Mesendoderm (in vitro differentiated cells): ENCODE data around the gene CDK16.

ENCODE experiments used
- DNase-seq: peaks from one replicate; pipeline ENCODE4 v3.0.0; 2013
- H2AK5ac ChIP-seq: 2 replicates; pipeline ENCODE4 v1.6.1; 2013; ENCODE audit warnings: low read length, inconsistent platforms
- H2BK120ac ChIP-seq: 2 replicates; pipeline ENCODE4 v1.6.1; 2013; ENCODE audit warnings: low read depth, mild to moderate bottlenecking, low read length, moderate library complexity, mixed read lengths
- H2BK15ac ChIP-seq: replicated peaks from 2 replicates; pipeline ENCODE4 v1.6.1; 2013; ENCODE audit warnings: low read depth, mild to moderate bottlenecking, moderate library complexity
- H2BK5ac ChIP-seq: 2 replicates; pipeline ENCODE4 v1.6.1; 2013; ENCODE audit warnings: low read length, inconsistent platforms
- H3K18ac ChIP-seq: 2 replicates; pipeline ENCODE4 v1.6.1; 2013; ENCODE audit warnings: mild to moderate bottlenecking, low read length, mixed read lengths
- H3K23ac ChIP-seq: one replicate; pipeline ENCODE4 v1.6.1; 2013; ENCODE audit warnings: low read length
- H3K27ac ChIP-seq: 2 replicates; pipeline ENCODE4 v1.5.1; 2013; ENCODE audit warnings: low read depth, mild to moderate bottlenecking, inconsistent platforms, low read length, moderate library complexity
- H3K27me3 ChIP-seq: 2 replicates; pipeline ENCODE4 v1.6.1; 2013; ENCODE audit warnings: low read length, control low read depth, mild to moderate bottlenecking, inconsistent platforms; ENCODE audit not compliant: insufficient read depth, poor library complexity
- H3K36me3 ChIP-seq: 2 replicates; pipeline ENCODE4 v1.6.1; 2013; ENCODE audit warnings: low read length, inconsistent platforms; ENCODE audit not compliant: control insufficient read depth, insufficient read depth
- H3K4ac ChIP-seq: one replicate; pipeline ENCODE4 v1.6.1; 2013; ENCODE audit warnings: low read depth, mild to moderate bottlenecking, low read length, moderate library complexity
- H3K4me1 ChIP-seq: 2 replicates; pipeline ENCODE4 v1.6.1; 2013; ENCODE audit warnings: low read depth, low read length, inconsistent platforms; ENCODE audit not compliant: control insufficient read depth
- H3K4me2 ChIP-seq: 2 replicates; pipeline ENCODE4 v1.6.1; 2013; ENCODE audit warnings: low read length
- H3K4me3 ChIP-seq: 2 replicates; pipeline ENCODE4 v1.5.1; 2013; ENCODE audit warnings: mild to moderate bottlenecking, low read length
- H3K56ac ChIP-seq: one replicate; pipeline ENCODE4 v1.6.1; 2013; ENCODE audit warnings: low read length
- H3K79me1 ChIP-seq: 2 replicates; pipeline ENCODE4 v1.6.1; 2013; ENCODE audit warnings: low read length, inconsistent platforms
- H3K79me2 ChIP-seq: 2 replicates; pipeline ENCODE4 v1.6.1; 2013; ENCODE audit warnings: mild to moderate bottlenecking, low read length; ENCODE audit not compliant: control insufficient read depth, insufficient read depth
- H3K9ac ChIP-seq: 2 replicates; pipeline ENCODE4 v1.6.1; 2013; ENCODE audit warnings: low read length, inconsistent platforms
- H4K5ac ChIP-seq: one replicate; pipeline ENCODE4 v1.6.1; 2013; ENCODE audit warnings: low read length
- H4K8ac ChIP-seq: one replicate; pipeline ENCODE4 v1.6.1; 2013; ENCODE audit warnings: low read depth, mild to moderate bottlenecking, control low read depth, low read length, moderate library complexity
- WGBS: extraction: QIAGEN DNeasy Blood & Tissue Kit; methylation state at CpG from one replicate; pipeline ENCODE4 v1.1.7; 2013; ENCODE audit warnings: low lambda C conversion rate, missing lambda C conversion rate; ENCODE audit not compliant: insufficient coverage; ENCODE audit errors: extremely low coverage; 5-methylcytosine and 5-hydroxymethylcytosine counted together

CDK16 gene

GRCh38 chrX:47210661-47211425 is 7.6 kb upstream of the CDK16 start:
- H3K79me1 ChIP-seq: no peaks in the 10 kb centered on the region

DNA sequence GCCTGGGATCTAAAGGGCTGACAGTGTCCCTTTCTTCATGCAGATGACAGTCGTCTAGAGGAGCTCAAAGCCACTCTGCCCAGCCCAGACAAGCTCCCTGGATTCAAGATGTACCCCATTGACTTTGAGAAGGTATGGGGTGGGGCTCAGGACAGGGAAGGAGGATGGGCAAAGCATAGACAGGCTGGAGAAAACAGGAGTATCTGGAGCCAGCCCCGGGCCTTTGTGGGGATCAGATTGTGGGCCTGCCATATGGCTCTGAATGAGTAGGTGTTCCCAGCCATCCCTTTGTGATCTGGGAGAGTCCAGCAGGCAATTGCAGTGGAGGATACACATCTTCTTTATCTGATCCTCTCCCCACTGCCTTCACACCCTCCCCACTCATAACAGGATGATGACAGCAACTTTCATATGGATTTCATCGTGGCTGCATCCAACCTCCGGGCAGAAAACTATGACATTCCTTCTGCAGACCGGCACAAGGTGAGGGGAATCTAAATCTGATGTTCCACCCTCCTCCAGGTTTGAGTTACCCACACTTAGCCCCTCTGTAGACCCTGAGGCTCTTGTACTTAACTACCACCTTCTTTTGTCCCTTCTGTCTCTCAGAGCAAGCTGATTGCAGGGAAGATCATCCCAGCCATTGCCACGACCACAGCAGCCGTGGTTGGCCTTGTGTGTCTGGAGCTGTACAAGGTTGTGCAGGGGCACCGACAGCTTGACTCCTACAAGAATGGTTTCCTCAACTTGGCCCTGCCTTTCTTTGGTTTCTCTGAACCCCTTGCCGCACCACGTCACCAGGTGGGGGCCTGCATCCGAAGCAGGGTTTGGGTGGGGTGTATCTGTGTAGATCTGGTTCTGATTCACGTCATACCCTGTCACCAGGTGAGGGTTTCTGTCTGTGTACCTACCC is 5.8 kb upstream of the CDK16 start:
- Histone ChIP-seq H3K9ac (no peak overlapping the region), H2BK5ac (no peak overlapping the region), H3K4me3 (no peak overlapping the region), H3K4ac (no peak overlapping the region), H3K27ac (no peak overlapping the region), H3K79me2 (no peaks in the 10 kb centered on the region), H2AK5ac (no peak overlapping the region), H2BK15ac (no peak overlapping the region), H3K4me1 (no peaks in the 10 kb centered on the region), H2BK120ac (no peak overlapping the region), H3K18ac (no peak overlapping the region), H3K27me3 (no peaks in the 10 kb centered on the region), H3K56ac (no peak overlapping the region), H4K5ac (no peak overlapping the region), H3K23ac (no peak overlapping the region), H3K4me2 (no peak overlapping the region), H3K36me3 (peaks cover 9% of the 10 kb centered on the region), H3K79me1 (no peaks in the 10 kb centered on the region), H4K8ac (no peak overlapping the region)
- DNase-seq: no peak
- no CpG with 5 or more reads among the region's 12 CpGs for WGBS

More at GRCh38 chrX:47210661-47211425, 7.6 kb upstream of the CDK16 start:
- no peaks in the 10 kb centered on the region for H3K4me1 ChIP-seq
- no peak overlapping the region for H4K8ac ChIP-seq
- H3K36me3 ChIP-seq: peaks cover 15% of the 10 kb centered on the region
- H2BK5ac ChIP-seq: no peak overlapping the region
- no peak overlapping the region for H3K18ac ChIP-seq
- H3K4ac ChIP-seq: no peak overlapping the region
- H3K56ac ChIP-seq: no peak overlapping the region
- no CpG with 5 or more reads among the region's 15 CpGs for WGBS
- H3K4me2 ChIP-seq: no peak overlapping the region
- no peak overlapping the region for H2BK15ac ChIP-seq
- H3K27ac ChIP-seq: no peak overlapping the region
- no peak overlapping the region for H3K23ac ChIP-seq
- H4K5ac ChIP-seq: no peak overlapping the region
- H3K79me2 ChIP-seq: no peaks in the 10 kb centered on the region
- no peak overlapping the region for H2AK5ac ChIP-seq
- H3K9ac ChIP-seq: no peak overlapping the region
- H2BK120ac ChIP-seq: no peak overlapping the region
- no peak for DNase-seq
- no peaks in the 10 kb centered on the region for H3K27me3 ChIP-seq
- no peak overlapping the region for H3K4me3 ChIP-seq

GRCh38 chrX:47214435-47215077 is 3.9 kb upstream of the CDK16 start:
- no CpG with 5 or more reads among the region's 20 CpGs for WGBS

GRCh38 chrX:47215291-47215900 is 3.1 kb upstream of the CDK16 start:
- no peak overlapping the region for H3K56ac ChIP-seq
- no peak overlapping the region for H3K18ac ChIP-seq
- peaks cover 17% of the 10 kb centered on the region for H3K79me2 ChIP-seq
- WGBS: no CpG with 5 or more reads among the region's 12 CpGs
- H3K27me3 ChIP-seq: no peaks in the 10 kb centered on the region
- no peak overlapping the region for H3K4me2 ChIP-seq
- H3K4me1 ChIP-seq: peaks cover 1% of the 10 kb centered on the region
- H3K79me1 ChIP-seq: no peaks in the 10 kb centered on the region
- no peak overlapping the region for H4K8ac ChIP-seq
- no peak overlapping the region for H3K4ac ChIP-seq
- H3K36me3 ChIP-seq: peaks cover 9% of the 10 kb centered on the region
- H3K27ac ChIP-seq: no peak overlapping the region
- DNase-seq: no peak
- no peak overlapping the region for H3K23ac ChIP-seq
- H3K9ac ChIP-seq: no peak overlapping the region
- H2BK15ac ChIP-seq: no peak overlapping the region
- no peak overlapping the region for H2AK5ac ChIP-seq
- H2BK5ac ChIP-seq: no peak overlapping the region
- no peak overlapping the region for H3K4me3 ChIP-seq
- no peak overlapping the region for H4K5ac ChIP-seq
- H2BK120ac ChIP-seq: no peak overlapping the region

More at GRCh38 chrX:47214435-47215077, 3.9 kb upstream of the CDK16 start:
- H3K79me2 ChIP-seq: peaks cover 9% of the 10 kb centered on the region
- H2BK5ac ChIP-seq: no peak overlapping the region
- H3K9ac ChIP-seq: no peak overlapping the region
- H3K18ac ChIP-seq: no peak overlapping the region
- H3K36me3 ChIP-seq: peaks cover 9% of the 10 kb centered on the region
- H3K4me2 ChIP-seq: no peak overlapping the region
- H3K56ac ChIP-seq: no peak overlapping the region
- no peaks in the 10 kb centered on the region for H3K4me1 ChIP-seq
- no peaks in the 10 kb centered on the region for H3K79me1 ChIP-seq
- no peak for DNase-seq
- no peak overlapping the region for H4K5ac ChIP-seq
- no peak overlapping the region for H3K4me3 ChIP-seq
- no peak overlapping the region for H2BK15ac ChIP-seq
- no peak overlapping the region for H3K27ac ChIP-seq
- no peak overlapping the region for H2AK5ac ChIP-seq
- no peak overlapping the region for H3K4ac ChIP-seq
- no peaks in the 10 kb centered on the region for H3K27me3 ChIP-seq
- H2BK120ac ChIP-seq: no peak overlapping the region
- H4K8ac ChIP-seq: no peak overlapping the region
- H3K23ac ChIP-seq: no peak overlapping the region

GRCh38 chrX:47216393-47216925 is 2.0 kb upstream of the CDK16 start:
- Histone ChIP-seq H3K4me2 (no peak overlapping the region), H2BK15ac (no peak overlapping the region), H2BK120ac (no peak overlapping the region), H3K4ac (no peak overlapping the region), H3K9ac (no peak overlapping the region), H3K36me3 (peaks cover 9% of the 10 kb centered on the region), H3K18ac (no peak overlapping the region), H3K79me1 (peaks cover 2% of the 10 kb centered on the region), H4K5ac (no peak overlapping the region), H2AK5ac (no peak overlapping the region), H3K23ac (no peak overlapping the region), H3K27me3 (no peaks in the 10 kb centered on the region), H3K56ac (no peak overlapping the region), H2BK5ac (no peak overlapping the region), H3K4me3 (no peak overlapping the region), H4K8ac (no peak overlapping the region), H3K27ac (no peak overlapping the region), H3K4me1 (peaks cover 1% of the 10 kb centered on the region), H3K79me2 (peaks cover 28% of the 10 kb centered on the region)
- DNase-seq: no peak
- WGBS: no CpG with 5 or more reads among the region's 8 CpGs
